ENCODE data around the gene UVRAG.
A peak's percentile ranks its signal among the peaks of the same experiment; 100 is the strongest.
"Not testable (repeated sequence)": the region's sequence is repeated elsewhere in the genome, so short reads cannot be mapped to it uniquely, and the experiment has no call there.

Gene UVRAG

DNA sequence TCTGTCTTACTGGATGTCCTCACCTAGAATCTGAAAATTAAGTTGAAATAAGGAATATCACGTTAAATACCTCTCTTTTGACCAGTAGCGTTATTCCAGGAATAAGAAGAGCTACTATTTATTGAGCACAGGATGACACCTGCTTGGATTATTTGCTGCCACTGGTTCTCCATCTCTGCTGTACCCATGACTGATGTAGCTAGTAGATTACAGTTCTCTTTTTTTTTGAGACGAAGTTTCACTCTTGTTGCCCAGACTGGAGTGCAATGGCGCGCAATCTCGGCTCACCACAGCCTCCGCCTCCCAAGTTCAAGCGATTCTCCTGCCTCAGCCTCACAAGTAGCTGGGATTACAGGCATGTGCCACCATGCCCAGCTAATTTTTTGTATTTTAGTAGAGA lies 65.3 kb downstream of the UVRAG start:
- not testable (repeated sequence) for DNase-seq

DNA sequence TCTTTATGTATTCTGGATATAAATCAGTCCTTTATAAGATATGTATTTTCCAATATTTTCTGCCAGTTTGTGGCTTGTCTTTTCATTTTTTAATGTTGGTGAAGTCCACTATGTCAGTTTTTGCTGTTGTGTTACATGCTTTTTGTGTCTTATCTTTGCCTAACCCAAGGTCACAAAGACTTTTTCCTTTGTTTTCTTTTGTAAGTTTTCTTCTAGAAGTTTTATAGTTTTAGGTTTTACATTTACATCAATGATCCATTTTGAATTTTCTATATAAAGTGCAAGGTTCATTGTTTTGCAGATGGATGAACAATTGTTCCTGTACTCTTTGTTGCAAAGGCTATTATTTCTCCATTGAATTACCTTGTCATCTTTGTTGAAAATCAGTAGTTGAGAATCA lies 69.3 kb downstream of the UVRAG start:
- no peak for DNase-seq

GRCh38 chr11:75888416-75888815 lies 73.4 kb downstream of the UVRAG start:
- DNase-seq: no peak

DNA sequence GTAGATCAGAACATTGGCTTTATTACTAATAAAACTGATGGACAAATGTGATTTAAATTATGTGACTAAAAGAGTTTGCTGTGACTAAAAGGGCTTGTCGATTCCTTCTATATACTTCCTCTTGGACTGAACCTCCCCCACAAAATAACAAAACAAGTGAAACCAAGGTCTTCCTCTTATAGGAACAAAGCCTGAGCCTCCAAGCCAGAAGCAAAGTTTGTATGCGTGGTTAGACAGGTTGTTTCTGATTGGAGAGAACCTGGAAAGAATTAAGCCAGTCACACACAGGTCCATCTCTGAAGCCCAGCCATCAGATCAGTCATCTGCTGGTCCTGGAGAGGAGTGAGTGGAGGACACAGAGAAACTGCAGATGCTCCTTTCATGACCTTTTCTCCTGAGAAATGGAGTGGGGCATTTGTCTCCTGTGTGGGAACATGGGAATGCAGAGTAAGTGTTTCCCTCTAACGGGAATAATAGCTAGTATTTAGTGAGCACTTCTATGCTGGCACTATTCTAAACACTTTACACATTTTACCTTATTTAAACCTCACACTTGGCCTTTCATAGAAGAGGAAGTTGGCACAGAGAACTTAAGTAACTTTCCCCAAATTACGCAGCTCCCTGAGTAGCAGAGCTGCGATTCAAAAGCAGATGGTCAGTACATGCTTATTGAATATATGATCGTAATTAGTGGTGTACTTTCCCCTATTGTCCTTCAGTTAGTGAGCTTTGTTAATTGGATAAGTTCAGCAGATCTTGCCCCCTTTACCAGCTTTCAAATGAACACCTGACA lies 77.1 kb downstream of the UVRAG start:
- DNase-seq: no peak

- DNase-seq: no peak
Measured at GRCh38 chr11:75893251-75893650, 78.2 kb downstream of the UVRAG start.

GRCh38 chr11:75894036-75894585 lies 79.1 kb downstream of the UVRAG start:
- no peak for DNase-seq

- peak; percentile 49 for DNase-seq
Measured at GRCh38 chr11:75896843-75897419, 81.9 kb downstream of the UVRAG start.

GRCh38 chr11:75898871-75899270 lies 83.9 kb downstream of the UVRAG start:
- no peak for DNase-seq

DNA sequence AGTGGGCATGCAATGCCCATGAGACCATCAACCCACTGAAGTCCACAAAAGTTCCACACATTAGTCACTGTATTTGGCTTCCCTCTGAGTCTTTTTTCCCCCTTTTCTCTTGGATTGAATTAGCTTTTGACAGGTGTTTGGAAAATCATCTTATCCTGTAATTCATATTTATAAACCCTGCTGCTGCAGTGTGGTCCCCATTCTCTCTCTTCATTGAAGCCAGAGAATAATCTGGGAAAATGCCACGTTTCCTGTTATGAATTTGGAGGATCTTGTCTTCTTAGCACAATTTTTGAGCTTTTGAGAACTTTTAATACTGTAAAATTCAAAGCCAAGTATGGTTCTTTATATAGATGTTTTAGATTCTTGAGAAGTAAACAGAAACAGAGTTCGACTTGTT lies 84.8 kb downstream of the UVRAG start:
- no peak for DNase-seq

GRCh38 chr11:75900848-75901247 lies 85.8 kb downstream of the UVRAG start:
- DNase-seq: no peak

- no peak for DNase-seq
Measured at GRCh38 chr11:75902631-75903030, 87.6 kb downstream of the UVRAG start.

GRCh38 chr11:75903276-75903675 lies 88.3 kb downstream of the UVRAG start:
- DNase-seq: no peak

- DNase-seq: no peak
Measured at GRCh38 chr11:75905434-75905833, 90.4 kb downstream of the UVRAG start.

DNA sequence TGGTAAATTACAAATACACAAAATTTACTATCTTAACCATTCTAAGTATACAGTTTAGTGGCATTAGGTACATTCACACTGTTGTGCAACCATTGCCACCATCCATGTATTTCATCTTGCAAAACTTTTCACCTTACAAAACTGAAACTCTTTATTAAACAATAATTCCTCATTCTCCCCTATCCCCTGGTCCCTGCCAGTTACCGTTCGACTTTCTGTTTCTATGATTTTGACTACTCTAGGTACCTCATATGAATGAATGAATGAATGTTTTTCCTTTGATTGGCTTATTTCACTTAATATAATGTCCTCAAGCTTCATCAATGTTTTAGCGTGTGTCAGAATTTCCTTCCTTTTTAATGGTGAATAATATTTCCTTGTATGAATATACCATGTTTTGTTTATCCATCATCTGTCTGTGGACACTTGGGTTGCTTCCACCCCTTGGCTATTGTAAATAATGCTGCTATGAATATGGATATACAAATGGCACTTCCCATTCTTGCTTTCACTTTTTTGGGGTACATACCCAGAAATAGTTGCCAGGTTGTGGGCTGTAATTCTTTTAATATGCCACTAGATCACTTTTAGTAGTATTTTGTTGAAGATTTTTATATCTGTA lies 93.0 kb downstream of the UVRAG start:
- DNase-seq: no peak

- DNase-seq: no peak
Measured at GRCh38 chr11:75910426-75911145, 95.6 kb downstream of the UVRAG start.

DNA sequence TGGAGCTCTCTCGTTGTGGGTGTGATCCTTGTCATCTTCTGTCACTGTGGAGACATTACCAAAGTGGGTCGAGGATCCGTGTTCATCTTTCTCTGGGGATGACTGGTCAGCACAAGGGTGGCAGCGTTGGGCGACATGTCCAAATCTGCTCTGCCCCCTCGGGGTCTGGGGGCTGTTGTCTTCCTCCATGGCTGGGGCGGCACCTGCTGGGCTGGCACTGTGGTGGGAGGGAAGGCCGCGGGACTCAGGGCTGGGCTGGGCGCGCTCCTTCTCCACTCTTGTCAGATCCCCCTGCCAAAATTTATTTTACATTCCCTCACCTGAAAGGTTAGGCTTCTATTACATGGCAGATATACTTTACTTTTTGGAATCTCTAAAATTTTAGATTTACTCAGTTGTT lies 96.4 kb downstream of the UVRAG start:
- DNase-seq: no peak

DNA sequence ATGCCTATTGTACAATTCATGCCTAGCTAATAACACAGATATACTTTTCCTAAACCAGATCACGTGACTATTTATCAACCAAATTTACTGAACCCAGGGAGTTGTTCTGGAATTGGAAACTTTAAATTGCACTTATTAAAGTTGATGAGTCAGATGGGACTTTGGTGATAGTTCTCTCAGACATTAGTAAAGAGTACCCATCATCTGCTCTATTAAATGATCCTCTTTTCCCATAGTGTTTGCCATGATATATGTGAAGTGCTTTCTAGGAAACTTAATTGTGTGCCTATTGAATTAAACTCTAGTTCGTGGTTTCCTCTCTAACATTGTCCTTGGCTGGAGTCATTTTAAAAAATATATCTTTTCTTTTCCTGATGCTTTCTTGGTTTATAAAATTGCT lies 99.0 kb downstream of the UVRAG start:
- DNase-seq: no peak

- no peak for DNase-seq
Measured at GRCh38 chr11:75916882-75917281, 101.9 kb downstream of the UVRAG start.

- DNase-seq: no peak
Measured at GRCh38 chr11:75918331-75918730, 103.3 kb downstream of the UVRAG start.

GRCh38 chr11:75919525-75919924 lies 104.5 kb downstream of the UVRAG start:
- DNase-seq: no peak

DNA sequence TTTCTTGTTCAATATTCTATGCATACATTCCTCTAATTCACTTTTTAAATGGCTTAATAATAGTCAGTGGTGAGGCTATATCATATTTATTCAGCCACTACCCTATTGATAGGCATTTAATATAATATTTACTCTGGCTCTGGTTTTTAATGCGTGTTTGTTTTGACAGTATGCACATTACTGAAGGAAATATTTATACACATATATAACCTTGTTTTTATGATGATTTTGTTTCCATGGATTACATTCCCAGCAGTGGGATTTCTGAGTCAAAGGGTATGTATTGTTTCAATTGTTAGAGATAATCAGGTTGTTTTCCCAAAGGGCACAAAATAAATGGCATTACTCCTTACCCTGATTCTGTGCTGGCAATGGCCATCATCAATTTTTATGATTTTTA lies 105.8 kb downstream of the UVRAG start:
- DNase-seq: no peak

GRCh38 chr11:75921808-75922207 lies 106.8 kb downstream of the UVRAG start:
- DNase-seq: no peak
